Measurements from ENCODE around the gene URM1.
A peak's percentile ranks its signal among the peaks of the same experiment; 100 is the strongest.
"Not testable (repeated sequence)": the region's sequence is repeated elsewhere in the genome, so short reads cannot be mapped to it uniquely, and the experiment has no call there.

Gene URM1

DNA sequence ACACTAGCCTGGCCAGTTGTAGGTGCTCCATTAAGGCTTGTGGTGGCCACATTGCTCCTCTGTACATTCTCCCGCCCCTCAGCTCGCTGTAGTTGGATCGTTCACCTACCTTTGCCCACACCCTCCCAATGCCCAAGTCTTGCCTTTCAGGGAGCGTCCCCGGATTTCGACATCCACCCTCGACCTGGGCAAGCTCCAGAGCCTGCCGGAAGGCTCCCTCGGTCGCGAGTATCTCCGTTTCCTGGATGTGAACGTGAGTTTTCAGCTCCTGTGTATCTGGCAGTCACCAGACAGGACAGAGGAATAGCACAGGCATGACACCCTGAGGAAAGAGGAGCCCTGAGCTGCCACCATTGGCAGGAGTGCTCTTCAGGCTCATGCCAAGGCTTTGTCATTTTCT lies 45.5 kb upstream of the URM1 start:
- no peak for TF ChIP-seq CTCF (IDR thresholded peaks at IDR 0.05; ENCODE audit: borderline replicate concordance, insufficient read depth, low read depth, low read length)
- no peak overlapping the region for H3K4me3 ChIP-seq (ENCODE audit: low read depth, low read length)

DNA sequence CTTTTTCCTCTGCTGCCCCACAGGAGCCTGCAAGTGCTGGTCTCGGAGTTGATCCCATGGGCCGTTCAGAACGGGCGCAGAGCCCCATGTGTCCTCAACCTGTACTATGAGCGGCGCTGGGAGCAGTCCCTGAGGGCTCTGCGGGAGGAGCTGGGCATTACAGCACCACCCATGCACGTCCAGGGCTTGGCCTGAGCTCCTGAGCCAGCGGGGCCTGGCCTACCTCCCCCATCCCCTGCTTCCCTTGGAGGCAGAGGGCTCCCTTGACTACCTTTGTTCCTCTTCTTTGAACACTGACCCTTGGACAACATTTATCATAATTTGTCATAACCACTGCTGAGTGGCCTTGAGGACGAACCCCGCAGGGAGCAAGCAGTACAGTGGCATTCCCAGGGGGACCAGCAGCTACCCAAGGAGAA lies 37.7 kb upstream of the URM1 start:
- no peak overlapping the region for H3K4me3 ChIP-seq (ENCODE audit: low read depth, low read length)
- TF ChIP-seq CTCF (IDR thresholded peaks at IDR 0.05; ENCODE audit: borderline replicate concordance, insufficient read depth, low read depth, low read length): no peak

- TF ChIP-seq CTCF (IDR thresholded peaks at IDR 0.05; ENCODE audit: borderline replicate concordance, insufficient read depth, low read depth, low read length): no peak
- H3K4me3 ChIP-seq (ENCODE audit: low read depth, low read length): no peak overlapping the region
Observed at GRCh38 chr9:128335161-128335560, 36.0 kb upstream of the URM1 start.

GRCh38 chr9:128335914-128336313 lies 35.3 kb upstream of the URM1 start:
- TF ChIP-seq CTCF (IDR thresholded peaks at IDR 0.05; ENCODE audit: borderline replicate concordance, insufficient read depth, low read depth, low read length): no peak
- no peak overlapping the region for H3K4me3 ChIP-seq (ENCODE audit: low read depth, low read length)

DNA sequence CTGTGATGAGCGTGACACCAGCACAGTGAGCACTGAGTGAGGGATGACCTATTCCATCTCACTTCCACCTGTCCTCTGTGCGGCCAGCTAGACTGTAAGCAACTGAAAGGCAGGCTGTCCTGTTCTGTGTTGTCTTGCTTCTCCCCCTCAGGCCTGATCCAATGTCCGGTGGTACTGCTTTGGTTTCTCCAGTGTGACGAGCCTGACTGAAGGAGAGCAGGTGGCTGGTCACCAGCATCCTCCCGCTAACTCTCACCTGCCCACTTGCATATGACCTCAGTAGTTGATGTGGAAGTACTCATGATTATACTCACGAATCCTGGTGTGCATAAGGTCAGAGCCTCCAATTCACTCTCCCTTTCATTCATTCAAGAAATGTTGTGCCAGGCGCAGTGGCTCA lies 33.2 kb upstream of the URM1 start:
- TF ChIP-seq CTCF (IDR thresholded peaks at IDR 0.05; ENCODE audit: borderline replicate concordance, insufficient read depth, low read depth, low read length): no peak
- no peak overlapping the region for H3K4me3 ChIP-seq (ENCODE audit: low read depth, low read length)

- H3K4me3 ChIP-seq (ENCODE audit: low read depth, low read length): not testable (repeated sequence)
Observed at GRCh38 chr9:128338852-128339614, 32.1 kb upstream of the URM1 start.

- no peak for TF ChIP-seq CTCF (IDR thresholded peaks at IDR 0.05; ENCODE audit: borderline replicate concordance, insufficient read depth, low read depth, low read length)
- peak within 1 kb of the TSS; percentile 73 for H3K4me3 ChIP-seq (ENCODE audit: low read depth, low read length)
Observed at GRCh38 chr9:128339761-128340690, 31.1 kb upstream of the URM1 start, which contains the start of gene SLC27A4. TSS of gene SLC27A4 (plus strand) at chr9:128340527. CDS start at chr9:128343133, 2,606 bp downstream.

Measured in GM12875 (cell line).